ENCODE data around the gene PAPPA. TPM values are rescaled to one million over a fixed set of nuclear protein-coding genes. Genes with fewer than 3 reads are reported as not detected.

Gene PAPPA
- total RNA-seq, 2 experiments from 2014 or later: not detected

- ChIA-PET POLR2A (no interaction called here), CTCF (no interaction called here)
- Mint-ChIP-seq H3K27me3 (no peaks in the 10 kb centered on the region), H3K4me1 (no peaks in the 10 kb centered on the region), H3K27ac (no peak overlapping the region), H3K4me3 (no peak overlapping the region), H3K9me3 (no peaks in the 10 kb centered on the region), H3K36me3 (ENCODE audit: low read depth) (no peaks in the 10 kb centered on the region)
- no peak for DNase-seq
Measured at GRCh38 chr9:116207371-116208111, 54.0 kb downstream of the PAPPA start.

GRCh38 chr9:116208417-116209232 lies 55.0 kb downstream of the PAPPA start:
- ChIA-PET POLR2A (no interaction called here), CTCF (no interaction called here)
- Mint-ChIP-seq H3K27ac (no peak overlapping the region), H3K4me3 (no peak overlapping the region), H3K4me1 (no peaks in the 10 kb centered on the region), H3K9me3 (no peaks in the 10 kb centered on the region), H3K36me3 (ENCODE audit: low read depth) (no peaks in the 10 kb centered on the region), H3K27me3 (no peaks in the 10 kb centered on the region)
- DNase-seq: no peak

DNA sequence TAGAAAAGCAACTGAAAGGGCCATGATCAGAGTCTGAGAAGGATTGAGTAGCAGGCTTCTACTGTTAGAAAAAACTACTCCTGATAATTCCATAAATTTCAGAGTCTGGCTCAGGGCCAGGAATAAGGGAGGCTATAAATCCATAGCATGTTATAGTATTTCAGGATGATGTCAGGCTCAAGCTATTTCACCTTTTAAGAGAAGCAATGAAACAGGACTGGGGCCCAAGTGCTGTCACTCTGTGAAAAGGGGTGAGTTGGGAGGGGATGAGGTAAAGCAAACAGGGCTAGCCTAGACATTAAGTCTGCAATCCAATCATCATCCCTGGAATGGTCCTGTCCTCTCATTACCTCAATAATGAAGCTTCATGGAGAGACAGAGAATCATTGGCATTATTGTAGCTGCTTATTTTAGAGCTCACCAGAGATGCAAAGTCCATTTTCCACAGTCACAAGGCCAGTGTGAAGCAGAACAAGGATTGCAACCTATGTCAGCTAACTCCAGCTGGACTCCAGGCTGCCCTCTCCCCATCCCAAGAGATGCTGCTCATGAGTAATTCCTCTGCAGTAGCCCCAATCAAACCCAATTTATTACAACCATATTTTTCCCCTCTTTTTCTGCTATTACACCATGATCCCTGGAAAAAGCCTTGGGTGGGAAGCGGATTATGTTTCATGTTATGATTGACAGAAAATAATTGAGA lies 56.0 kb downstream of the PAPPA start:
- no peak overlapping the region for H3K27ac Mint-ChIP-seq
- H3K4me3 Mint-ChIP-seq: no peak overlapping the region
- ChIA-PET CTCF (no interaction called here), POLR2A (no interaction called here)
- H3K36me3 Mint-ChIP-seq (ENCODE audit: low read depth): no peaks in the 10 kb centered on the region
- no peaks in the 10 kb centered on the region for H3K9me3 Mint-ChIP-seq
- no peak for DNase-seq
- no peaks in the 10 kb centered on the region for H3K27me3 Mint-ChIP-seq
- H3K4me1 Mint-ChIP-seq: no peaks in the 10 kb centered on the region

GRCh38 chr9:116212986-116213692 lies 59.5 kb downstream of the PAPPA start:
- H3K4me1 Mint-ChIP-seq: no peaks in the 10 kb centered on the region
- no peak for DNase-seq
- no peaks in the 10 kb centered on the region for H3K27me3 Mint-ChIP-seq
- no peak overlapping the region for H3K27ac Mint-ChIP-seq
- H3K9me3 Mint-ChIP-seq: no peaks in the 10 kb centered on the region
- ChIA-PET CTCF (no interaction called here), POLR2A (no interaction called here)
- no peaks in the 10 kb centered on the region for H3K36me3 Mint-ChIP-seq (ENCODE audit: low read depth)
- no peak overlapping the region for H3K4me3 Mint-ChIP-seq

DNA sequence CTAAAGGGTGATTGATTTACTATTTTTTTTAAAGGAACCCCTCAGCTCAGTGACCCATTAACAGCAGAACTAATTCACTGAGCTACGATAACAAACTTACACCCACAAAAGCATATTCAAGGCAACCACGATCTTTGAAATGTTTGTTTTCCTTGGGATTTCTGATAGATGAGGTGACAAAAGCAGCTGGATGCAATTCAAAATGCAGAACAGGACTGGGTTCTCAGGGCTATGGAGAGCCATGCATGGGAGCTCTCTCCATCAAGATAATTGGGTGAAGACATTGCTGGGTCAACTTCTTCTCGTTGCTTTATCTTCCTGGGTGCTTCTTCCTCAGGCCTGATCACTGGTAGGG lies 60.1 kb downstream of the PAPPA start:
- no peak overlapping the region for H3K4me3 Mint-ChIP-seq
- no peaks in the 10 kb centered on the region for H3K9me3 Mint-ChIP-seq
- DNase-seq: no peak
- H3K36me3 Mint-ChIP-seq (ENCODE audit: low read depth): no peaks in the 10 kb centered on the region
- CTCF ChIA-PET: no interaction called here
- no peaks in the 10 kb centered on the region for H3K27me3 Mint-ChIP-seq
- H3K4me1 Mint-ChIP-seq: no peaks in the 10 kb centered on the region
- POLR2A ChIA-PET: no interaction called here
- H3K27ac Mint-ChIP-seq: no peak overlapping the region

DNA sequence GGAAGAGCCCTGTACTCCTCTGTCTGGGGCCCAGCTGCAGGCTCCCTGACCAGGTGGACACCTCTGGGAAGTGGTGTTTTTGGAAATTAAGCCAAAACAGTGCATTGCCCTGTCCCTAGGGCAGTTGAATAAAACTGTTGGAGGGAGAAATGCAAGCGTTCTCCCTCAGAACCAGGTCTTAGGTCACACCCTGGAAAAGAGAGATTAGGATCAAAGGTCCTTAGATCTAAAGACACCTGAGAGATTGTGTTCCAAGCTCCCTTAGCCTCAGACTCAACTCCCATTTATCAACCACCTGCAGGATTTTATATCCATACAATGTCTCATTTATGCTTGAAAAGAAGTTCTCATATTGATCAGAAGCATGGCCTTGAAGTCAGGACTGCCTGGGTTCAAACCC lies 64.8 kb downstream of the PAPPA start:
- Mint-ChIP-seq H3K9me3 (no peaks in the 10 kb centered on the region), H3K27me3 (no peaks in the 10 kb centered on the region), H3K4me1 (no peaks in the 10 kb centered on the region), H3K4me3 (no peak overlapping the region), H3K27ac (no peak overlapping the region), H3K36me3 (ENCODE audit: low read depth) (no peaks in the 10 kb centered on the region)
- no peak for DNase-seq
- POLR2A ChIA-PET: no interaction called here
- CTCF ChIA-PET: no interaction called here

- DNase-seq: no peak
- ChIA-PET POLR2A (no interaction called here), CTCF (no interaction called here)
Measured at GRCh38 chr9:116219686-116220085, 66.1 kb downstream of the PAPPA start.

DNA sequence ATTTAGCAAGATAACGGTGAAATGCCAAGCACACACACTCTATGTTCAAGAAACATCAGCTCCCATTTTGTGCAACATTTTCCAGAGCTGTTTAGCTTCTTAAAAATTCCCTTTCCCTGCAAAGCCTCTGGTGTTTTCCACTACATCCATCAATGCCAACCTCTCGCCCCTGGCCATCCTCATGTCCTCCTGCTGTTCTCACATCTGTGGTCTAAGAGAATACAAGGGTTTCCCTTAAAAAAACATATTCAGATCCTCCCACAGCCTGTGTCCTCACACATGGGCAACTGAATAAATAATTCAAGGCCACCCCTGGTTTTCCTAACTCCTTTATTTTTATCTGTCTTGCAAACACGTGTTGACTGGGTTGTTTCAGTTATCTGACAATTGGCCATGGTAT lies 70.3 kb downstream of the PAPPA start:
- H3K9me3 Mint-ChIP-seq: no peaks in the 10 kb centered on the region
- no peak overlapping the region for H3K27ac Mint-ChIP-seq
- no peak for DNase-seq
- POLR2A ChIA-PET: no interaction called here
- no peaks in the 10 kb centered on the region for H3K4me1 Mint-ChIP-seq
- no peak overlapping the region for H3K4me3 Mint-ChIP-seq
- no peaks in the 10 kb centered on the region for H3K36me3 Mint-ChIP-seq (ENCODE audit: low read depth)
- CTCF ChIA-PET: no interaction called here
- H3K27me3 Mint-ChIP-seq: no peaks in the 10 kb centered on the region

More at GRCh38 chr9:116219686-116220085, 66.1 kb downstream of the PAPPA start:
- H3K27me3 Mint-ChIP-seq: no peaks in the 10 kb centered on the region
- H3K9me3 Mint-ChIP-seq: no peaks in the 10 kb centered on the region
- no peaks in the 10 kb centered on the region for H3K36me3 Mint-ChIP-seq (ENCODE audit: low read depth)
- no peak overlapping the region for H3K4me3 Mint-ChIP-seq
- H3K4me1 Mint-ChIP-seq: no peaks in the 10 kb centered on the region
- no peak overlapping the region for H3K27ac Mint-ChIP-seq

- DNase-seq: no peak
- CTCF ChIA-PET: no interaction called here
- no peak overlapping the region for H3K4me3 Mint-ChIP-seq
- H3K27ac Mint-ChIP-seq: no peak overlapping the region
- POLR2A ChIA-PET: no interaction called here
- no peaks in the 10 kb centered on the region for H3K4me1 Mint-ChIP-seq
- no peaks in the 10 kb centered on the region for H3K36me3 Mint-ChIP-seq (ENCODE audit: low read depth)
- H3K27me3 Mint-ChIP-seq: no peaks in the 10 kb centered on the region
- no peaks in the 10 kb centered on the region for H3K9me3 Mint-ChIP-seq
Measured at GRCh38 chr9:116230051-116230632, 76.6 kb downstream of the PAPPA start.

- no peak for DNase-seq
- H3K36me3 Mint-ChIP-seq (ENCODE audit: low read depth): no peaks in the 10 kb centered on the region
- no peak overlapping the region for H3K27ac Mint-ChIP-seq
- no peaks in the 10 kb centered on the region for H3K9me3 Mint-ChIP-seq
- no peaks in the 10 kb centered on the region for H3K27me3 Mint-ChIP-seq
- ChIA-PET POLR2A (no interaction called here), CTCF (no interaction called here)
- no peaks in the 10 kb centered on the region for H3K4me1 Mint-ChIP-seq
- H3K4me3 Mint-ChIP-seq: no peak overlapping the region
Measured at GRCh38 chr9:116232424-116233159, 79.0 kb downstream of the PAPPA start.

GRCh38 chr9:116233160-116233530 lies 79.6 kb downstream of the PAPPA start:
- CTCF ChIA-PET: no interaction called here
- Mint-ChIP-seq H3K27ac (no peak overlapping the region), H3K4me1 (no peaks in the 10 kb centered on the region), H3K4me3 (no peak overlapping the region), H3K9me3 (no peaks in the 10 kb centered on the region), H3K27me3 (no peaks in the 10 kb centered on the region), H3K36me3 (ENCODE audit: low read depth) (no peaks in the 10 kb centered on the region)
- DNase-seq: no peak
- POLR2A ChIA-PET: no interaction called here

DNA sequence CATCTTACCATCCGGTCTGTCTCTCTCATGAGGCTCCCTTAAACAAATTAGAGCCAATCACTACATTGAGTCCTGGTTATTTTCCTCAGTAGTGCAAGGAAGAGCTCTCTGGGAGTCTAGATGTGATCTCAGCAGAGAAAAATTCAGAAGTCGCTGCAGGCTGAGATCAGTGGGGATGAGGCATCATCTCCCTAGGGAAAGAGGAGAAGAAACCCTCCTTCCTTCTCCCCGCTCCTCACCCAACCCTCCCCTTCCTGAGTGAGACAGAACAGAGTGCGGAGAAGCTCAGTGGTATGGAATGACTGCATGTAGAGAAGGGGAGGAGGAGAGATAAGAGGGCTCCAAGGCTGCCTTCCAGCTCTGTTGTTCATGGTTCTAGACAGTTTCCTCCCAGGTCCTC lies 80.5 kb downstream of the PAPPA start:
- Mint-ChIP-seq H3K27me3 (no peaks in the 10 kb centered on the region), H3K4me1 (no peaks in the 10 kb centered on the region), H3K9me3 (no peaks in the 10 kb centered on the region), H3K4me3 (no peak overlapping the region), H3K36me3 (ENCODE audit: low read depth) (no peaks in the 10 kb centered on the region), H3K27ac (no peak overlapping the region)
- CTCF ChIA-PET: no interaction called here
- DNase-seq: no peak
- POLR2A ChIA-PET: no interaction called here

DNA sequence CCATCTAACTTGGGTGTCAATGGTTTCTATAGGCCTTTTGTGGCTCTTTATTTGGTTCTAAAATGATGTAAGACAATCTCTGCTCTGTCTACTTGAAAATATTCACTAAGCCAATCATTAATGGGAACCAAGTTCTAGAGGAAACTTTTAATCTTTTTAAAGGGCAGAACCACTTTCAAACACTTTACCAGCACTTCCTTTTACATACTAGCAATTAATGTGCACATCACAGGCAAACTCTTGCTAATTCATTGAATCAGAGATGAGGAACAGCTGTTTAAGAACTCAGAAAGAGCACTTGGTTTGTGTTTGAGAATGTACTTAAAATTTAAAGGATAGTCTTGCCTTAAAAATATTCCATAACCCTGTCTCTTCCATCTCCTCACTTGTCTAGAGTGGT lies 83.4 kb downstream of the PAPPA start:
- H3K4me1 Mint-ChIP-seq: no peaks in the 10 kb centered on the region
- ChIA-PET CTCF (no interaction called here), POLR2A (no interaction called here)
- H3K4me3 Mint-ChIP-seq: no peak overlapping the region
- no peaks in the 10 kb centered on the region for H3K36me3 Mint-ChIP-seq (ENCODE audit: low read depth)
- no peaks in the 10 kb centered on the region for H3K27me3 Mint-ChIP-seq
- no peaks in the 10 kb centered on the region for H3K9me3 Mint-ChIP-seq
- no peak for DNase-seq
- no peak overlapping the region for H3K27ac Mint-ChIP-seq

Measured in activated CD4-positive, alpha-beta memory T cell treated with anti-CD3 and anti-CD28 coated beads, Interleukin-2, amount 10 ng/mL, durations not matched to agents 7 days and 5 days (primary cell).